Measurements from ENCODE around the gene OR6X1.

Gene OR6X1

DNA sequence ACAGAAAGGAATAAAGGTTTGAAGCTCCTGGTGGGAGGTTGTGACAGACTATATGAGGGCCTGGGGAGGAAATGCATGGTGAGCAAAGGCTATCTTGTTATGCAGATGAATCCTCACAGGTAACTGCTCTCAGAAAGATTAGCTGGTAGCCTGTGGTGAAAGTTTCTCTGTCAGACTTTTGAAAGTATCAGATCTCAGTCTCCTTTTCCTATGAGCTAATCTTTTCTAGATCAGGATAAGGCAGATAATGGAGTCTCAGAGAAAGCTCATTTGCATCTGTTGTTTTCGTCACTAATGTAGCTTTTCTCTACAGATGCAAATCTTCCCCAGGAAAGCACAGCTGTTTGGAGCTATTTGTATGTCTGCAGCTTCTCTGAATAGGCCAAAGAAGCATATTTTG lies 21.0 kb upstream of the OR6X1 start:
- Histone ChIP-seq H3K79me2 (ENCODE audit: insufficient read depth, low read length) (no peaks in the 10 kb centered on the region), H3K27me3 (ENCODE audit: insufficient read depth, low read length, poor library complexity, severe bottlenecking) (no peaks in the 10 kb centered on the region), H3K4me2 (ENCODE audit: low read depth, low read length, poor library complexity, severe bottlenecking) (no peak overlapping the region), H3K9ac (ENCODE audit: low read depth, low read length, poor library complexity, severe bottlenecking) (no peak overlapping the region), H3K4me1 (ENCODE audit: insufficient read depth, low read length, poor library complexity, severe bottlenecking) (no peaks in the 10 kb centered on the region), H3K9me2 (replicated peaks; ENCODE audit: low read depth, low read length) (no peaks in the 10 kb centered on the region), H3F3A (ENCODE audit: low read depth) (no peaks in the 10 kb centered on the region), H2AFZ (ENCODE audit: low read length) (no peak overlapping the region), H3K4me3 (ENCODE audit: low read length, poor library complexity, severe bottlenecking) (no peak overlapping the region), H4K20me1 (ENCODE audit: insufficient read depth, low read length, poor library complexity, severe bottlenecking) (no peaks in the 10 kb centered on the region), H3K9me3 (ENCODE audit: insufficient read depth, low read depth, low read length) (no peaks in the 10 kb centered on the region), H3K36me3 (ENCODE audit: insufficient read depth, low read length) (no peaks in the 10 kb centered on the region)
- TF ChIP-seq EZH2phosphoT487 (IDR thresholded peaks at IDR 0.05; ENCODE audit: borderline replicate concordance): no peak
- TF ChIP-seq, protein P1, sequence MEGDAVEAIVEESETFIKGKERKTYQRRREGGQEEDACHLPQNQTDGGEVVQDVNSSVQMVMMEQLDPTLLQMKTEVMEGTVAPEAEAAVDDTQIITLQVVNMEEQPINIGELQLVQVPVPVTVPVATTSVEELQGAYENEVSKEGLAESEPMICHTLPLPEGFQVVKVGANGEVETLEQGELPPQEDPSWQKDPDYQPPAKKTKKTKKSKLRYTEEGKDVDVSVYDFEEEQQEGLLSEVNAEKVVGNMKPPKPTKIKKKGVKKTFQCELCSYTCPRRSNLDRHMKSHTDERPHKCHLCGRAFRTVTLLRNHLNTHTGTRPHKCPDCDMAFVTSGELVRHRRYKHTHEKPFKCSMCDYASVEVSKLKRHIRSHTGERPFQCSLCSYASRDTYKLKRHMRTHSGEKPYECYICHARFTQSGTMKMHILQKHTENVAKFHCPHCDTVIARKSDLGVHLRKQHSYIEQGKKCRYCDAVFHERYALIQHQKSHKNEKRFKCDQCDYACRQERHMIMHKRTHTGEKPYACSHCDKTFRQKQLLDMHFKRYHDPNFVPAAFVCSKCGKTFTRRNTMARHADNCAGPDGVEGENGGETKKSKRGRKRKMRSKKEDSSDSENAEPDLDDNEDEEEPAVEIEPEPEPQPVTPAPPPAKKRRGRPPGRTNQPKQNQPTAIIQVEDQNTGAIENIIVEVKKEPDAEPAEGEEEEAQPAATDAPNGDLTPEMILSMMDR (conservative IDR thresholded peaks at IDR 0.05; ENCODE audit: low read length): no peak

DNA sequence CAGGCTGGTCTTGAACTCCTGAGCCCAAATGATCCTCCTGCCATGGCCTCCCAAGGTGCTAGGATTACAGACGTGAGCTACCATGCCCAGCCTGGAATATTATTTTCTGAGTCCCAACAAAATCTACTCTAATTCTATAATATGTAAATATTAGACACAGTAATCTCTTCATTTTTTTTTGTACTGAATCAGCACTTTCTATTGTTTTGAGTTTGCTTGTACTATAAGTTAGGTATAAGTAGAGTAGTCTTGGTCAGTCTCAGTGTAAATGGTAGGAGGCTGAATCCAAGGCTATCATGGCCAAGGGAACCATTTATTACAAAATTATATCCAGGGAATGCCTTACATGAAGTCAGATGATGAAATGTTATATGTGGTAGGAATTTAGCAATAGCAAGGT lies 19.6 kb upstream of the OR6X1 start:
- H3K27me3 ChIP-seq (ENCODE audit: insufficient read depth, low read length, poor library complexity, severe bottlenecking): no peaks in the 10 kb centered on the region
- H3K4me2 ChIP-seq (ENCODE audit: low read depth, low read length, poor library complexity, severe bottlenecking): no peak overlapping the region
- no peaks in the 10 kb centered on the region for H3K79me2 ChIP-seq (ENCODE audit: insufficient read depth, low read length)
- TF ChIP-seq, protein P1 (conservative IDR thresholded peaks at IDR 0.05; ENCODE audit: low read length): no peak
- no peak for TF ChIP-seq EZH2phosphoT487 (IDR thresholded peaks at IDR 0.05; ENCODE audit: borderline replicate concordance)
- H3K4me1 ChIP-seq (ENCODE audit: insufficient read depth, low read length, poor library complexity, severe bottlenecking): no peaks in the 10 kb centered on the region
- no peak overlapping the region for H2AFZ ChIP-seq (ENCODE audit: low read length)
- H4K20me1 ChIP-seq (ENCODE audit: insufficient read depth, low read length, poor library complexity, severe bottlenecking): no peaks in the 10 kb centered on the region
- no peaks in the 10 kb centered on the region for H3K36me3 ChIP-seq (ENCODE audit: insufficient read depth, low read length)
- no peak overlapping the region for H3K4me3 ChIP-seq (ENCODE audit: low read length, poor library complexity, severe bottlenecking)
- H3F3A ChIP-seq (ENCODE audit: low read depth): no peaks in the 10 kb centered on the region
- H3K9ac ChIP-seq (ENCODE audit: low read depth, low read length, poor library complexity, severe bottlenecking): no peak overlapping the region
- no peaks in the 10 kb centered on the region for H3K9me2 ChIP-seq (replicated peaks; ENCODE audit: low read depth, low read length)
- H3K9me3 ChIP-seq (ENCODE audit: insufficient read depth, low read depth, low read length): no peaks in the 10 kb centered on the region

DNA sequence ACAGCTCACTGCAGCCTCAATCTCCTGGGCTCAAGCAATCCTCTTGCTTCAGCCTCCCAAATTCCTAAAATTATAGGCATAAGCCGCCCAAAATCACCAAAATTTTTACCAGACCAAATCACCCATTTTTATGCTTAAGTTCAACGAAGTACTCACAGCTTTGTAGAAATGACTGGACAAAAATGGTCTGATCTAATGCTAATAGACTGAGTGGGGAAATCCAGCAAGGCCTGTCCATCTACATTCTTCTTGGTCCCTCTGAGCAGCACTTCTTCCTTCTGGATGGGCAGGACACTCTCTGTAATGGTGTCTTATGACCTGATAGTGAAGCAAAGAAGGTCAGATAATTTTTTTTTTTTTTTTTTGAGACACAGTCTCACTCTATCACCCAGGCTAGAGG lies 18.7 kb upstream of the OR6X1 start:
- Histone ChIP-seq H2AFZ (ENCODE audit: low read length) (no peak overlapping the region), H3F3A (ENCODE audit: low read depth) (no peaks in the 10 kb centered on the region), H3K79me2 (ENCODE audit: insufficient read depth, low read length) (no peaks in the 10 kb centered on the region), H4K20me1 (ENCODE audit: insufficient read depth, low read length, poor library complexity, severe bottlenecking) (no peaks in the 10 kb centered on the region), H3K9me2 (replicated peaks; ENCODE audit: low read depth, low read length) (no peaks in the 10 kb centered on the region), H3K9ac (ENCODE audit: low read depth, low read length, poor library complexity, severe bottlenecking) (no peak overlapping the region), H3K4me1 (ENCODE audit: insufficient read depth, low read length, poor library complexity, severe bottlenecking) (no peaks in the 10 kb centered on the region), H3K36me3 (ENCODE audit: insufficient read depth, low read length) (no peaks in the 10 kb centered on the region), H3K4me3 (ENCODE audit: low read length, poor library complexity, severe bottlenecking) (no peak overlapping the region), H3K9me3 (ENCODE audit: insufficient read depth, low read depth, low read length) (no peaks in the 10 kb centered on the region), H3K27me3 (ENCODE audit: insufficient read depth, low read length, poor library complexity, severe bottlenecking) (no peaks in the 10 kb centered on the region), H3K4me2 (ENCODE audit: low read depth, low read length, poor library complexity, severe bottlenecking) (no peak overlapping the region)
- TF ChIP-seq EZH2phosphoT487 (IDR thresholded peaks at IDR 0.05; ENCODE audit: borderline replicate concordance): no peak

DNA sequence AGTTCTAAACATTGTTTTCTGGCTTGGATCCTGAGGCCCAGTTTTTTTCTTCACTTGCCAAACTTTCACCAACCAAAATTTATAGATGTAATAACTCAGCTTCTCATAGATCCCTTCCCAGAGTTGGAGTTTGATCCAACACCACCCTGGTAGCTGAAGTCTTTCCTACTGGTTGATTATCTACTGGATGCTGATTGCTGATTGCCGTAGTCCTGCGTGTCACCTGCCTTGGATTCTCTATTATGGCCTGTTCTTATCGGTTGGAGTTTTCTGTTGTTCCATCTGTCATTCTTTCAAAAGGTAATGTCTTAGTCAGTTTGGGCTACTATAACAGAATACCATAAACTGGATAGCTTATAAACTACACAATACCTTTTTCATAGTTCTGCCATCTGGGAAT lies 17.3 kb upstream of the OR6X1 start:
- H2AFZ ChIP-seq (ENCODE audit: low read length): no peak overlapping the region
- H3K36me3 ChIP-seq (ENCODE audit: insufficient read depth, low read length): no peaks in the 10 kb centered on the region
- H3K27me3 ChIP-seq (ENCODE audit: insufficient read depth, low read length, poor library complexity, severe bottlenecking): no peaks in the 10 kb centered on the region
- TF ChIP-seq, protein P1 (conservative IDR thresholded peaks at IDR 0.05; ENCODE audit: low read length): no peak
- no peak for TF ChIP-seq EZH2phosphoT487 (IDR thresholded peaks at IDR 0.05; ENCODE audit: borderline replicate concordance)
- H4K20me1 ChIP-seq (ENCODE audit: insufficient read depth, low read length, poor library complexity, severe bottlenecking): no peaks in the 10 kb centered on the region
- H3K9me2 ChIP-seq (replicated peaks; ENCODE audit: low read depth, low read length): no peaks in the 10 kb centered on the region
- no peaks in the 10 kb centered on the region for H3K4me1 ChIP-seq (ENCODE audit: insufficient read depth, low read length, poor library complexity, severe bottlenecking)
- no peak overlapping the region for H3K4me3 ChIP-seq (ENCODE audit: low read length, poor library complexity, severe bottlenecking)
- H3K4me2 ChIP-seq (ENCODE audit: low read depth, low read length, poor library complexity, severe bottlenecking): no peak overlapping the region
- no peaks in the 10 kb centered on the region for H3K9me3 ChIP-seq (ENCODE audit: insufficient read depth, low read depth, low read length)
- no peak overlapping the region for H3K9ac ChIP-seq (ENCODE audit: low read depth, low read length, poor library complexity, severe bottlenecking)
- H3F3A ChIP-seq (ENCODE audit: low read depth): no peaks in the 10 kb centered on the region
- no peaks in the 10 kb centered on the region for H3K79me2 ChIP-seq (ENCODE audit: insufficient read depth, low read length)
